H9 (cell line): Measurements from ENCODE around the gene SLC15A5. TPM values are rescaled to one million over a fixed set of nuclear protein-coding genes. Genes with fewer than 3 reads are reported as not detected.

Source experiments
- DNase-seq: peaks from one replicate; pipeline ENCODE4 v3.0.0-alpha.2; 2017
- H2AFZ ChIP-seq: one replicate; pipeline ENCODE4 v1.6.1; 2013; ENCODE audit warnings: mild to moderate bottlenecking, low read length, control low read depth, moderate library complexity
- H2AK5ac ChIP-seq: 2 replicates; pipeline ENCODE4 v1.6.1; 2013; ENCODE audit warnings: low read length, control low read depth, mixed read lengths; ENCODE audit not compliant: insufficient read length
- H2BK120ac ChIP-seq: one replicate; pipeline ENCODE4 v1.6.1; 2013; ENCODE audit warnings: low read depth, mild to moderate bottlenecking, low read length, control low read depth, inconsistent platforms; ENCODE audit not compliant: poor library complexity, severe bottlenecking
- H2BK12ac ChIP-seq: 2 replicates; pipeline ENCODE4 v1.6.1; 2013; ENCODE audit warnings: low read length, control low read depth, mixed read lengths, low read depth; ENCODE audit not compliant: insufficient read length
- H2BK15ac ChIP-seq: 2 replicates; pipeline ENCODE4 v1.6.1; 2013; ENCODE audit warnings: low read depth, low read length, control low read depth
- H2BK20ac ChIP-seq: one replicate; pipeline ENCODE4 v1.6.1; 2013; ENCODE audit warnings: low read depth, mild to moderate bottlenecking, low read length, control low read depth, inconsistent platforms; ENCODE audit not compliant: poor library complexity, severe bottlenecking
- H2BK5ac ChIP-seq: 2 replicates; pipeline ENCODE4 v1.6.1; 2013; ENCODE audit warnings: low read length, control low read depth, mixed read lengths; ENCODE audit not compliant: insufficient read length
- H3K14ac ChIP-seq: 2 replicates; pipeline ENCODE4 v1.6.1; 2013; ENCODE audit warnings: low read length, control low read depth; ENCODE audit not compliant: insufficient read depth
- H3K18ac ChIP-seq: 2 replicates; pipeline ENCODE4 v1.6.1; 2013; ENCODE audit warnings: low read depth, mild to moderate bottlenecking, mixed read lengths, low read length, control low read depth; ENCODE audit not compliant: insufficient read length
- H3K23ac ChIP-seq: 2 replicates; pipeline ENCODE4 v1.6.1; 2013; ENCODE audit warnings: low read length, control low read depth, mixed read lengths, low read depth; ENCODE audit not compliant: insufficient read length
- H3K23me2 ChIP-seq: 2 replicates; pipeline ENCODE4 v1.6.1; 2013; ENCODE audit warnings: low read depth, mild to moderate bottlenecking, mixed read lengths, low read length, control low read depth; ENCODE audit not compliant: insufficient read length, poor library complexity, severe bottlenecking
- H3K27ac ChIP-seq: 2 replicates; pipeline ENCODE4 v1.5.1; 2013; ENCODE audit warnings: low read length, control low read depth, mixed read lengths, low read depth; ENCODE audit not compliant: insufficient read length
- H3K27me3 ChIP-seq: 2 replicates; pipeline ENCODE4 v1.6.1; 2013; ENCODE audit warnings: low read length, control low read depth, inconsistent platforms; ENCODE audit not compliant: insufficient read depth
- H3K4ac ChIP-seq: 2 replicates; pipeline ENCODE4 v1.6.1; 2013; ENCODE audit warnings: low read depth, mild to moderate bottlenecking, control low read depth, inconsistent platforms, low read length, moderate library complexity
- H3K4me1 ChIP-seq: 2 replicates; pipeline ENCODE4 v1.6.1; 2013; ENCODE audit warnings: low read length, control low read depth, inconsistent platforms; ENCODE audit not compliant: insufficient read depth
- H3K4me2 ChIP-seq: 2 replicates; pipeline ENCODE4 v1.6.1; 2013; ENCODE audit warnings: low read length, control low read depth, mixed read lengths; ENCODE audit not compliant: insufficient read length, insufficient read depth
- H3K56ac ChIP-seq: 2 replicates; pipeline ENCODE4 v1.6.1; 2013; ENCODE audit warnings: low read depth, mild to moderate bottlenecking, mixed read lengths, low read length, control low read depth; ENCODE audit not compliant: insufficient read length
- H3K79me1 ChIP-seq: 2 replicates; pipeline ENCODE4 v1.6.1; 2013; ENCODE audit warnings: low read depth, mild to moderate bottlenecking, moderate library complexity, low read length, control low read depth, inconsistent platforms; ENCODE audit not compliant: insufficient read depth, poor library complexity, severe bottlenecking
- H3K79me2 ChIP-seq: 2 replicates; pipeline ENCODE4 v1.6.1; 2013; ENCODE audit warnings: low read length, control low read depth, inconsistent platforms; ENCODE audit not compliant: insufficient read depth
- H3K9ac ChIP-seq: 2 replicates; pipeline ENCODE4 v1.6.1; 2013; ENCODE audit warnings: low read length, control low read depth, mixed read lengths; ENCODE audit not compliant: insufficient read length; ENCODE audit errors: extremely low read depth
- H3K9me3 ChIP-seq: one replicate; pipeline ENCODE4 v1.6.1; 2013; ENCODE audit warnings: low read depth, low read length, inconsistent platforms; ENCODE audit not compliant: control insufficient read depth
- H3T11ph ChIP-seq: one replicate; pipeline ENCODE4 v1.6.1; 2013; ENCODE audit warnings: mild to moderate bottlenecking, low read length, control low read depth, inconsistent platforms
- H4K20me1 ChIP-seq: one replicate; pipeline ENCODE4 v1.6.1; 2013; ENCODE audit not compliant: control insufficient read depth, insufficient read length, insufficient read depth
- H4K5ac ChIP-seq: 2 replicates; pipeline ENCODE4 v1.6.1; 2013; ENCODE audit warnings: low read depth, mild to moderate bottlenecking, mixed read lengths, low read length, control low read depth; ENCODE audit not compliant: insufficient read length
- H4K8ac ChIP-seq: replicated peaks from 2 replicates; pipeline ENCODE4 v1.6.1; 2013; ENCODE audit warnings: low read length, control low read depth, mixed read lengths, low read depth; ENCODE audit not compliant: insufficient read length
- H4K91ac ChIP-seq: 2 replicates; pipeline ENCODE4 v1.6.1; 2013; ENCODE audit warnings: low read depth, mild to moderate bottlenecking, moderate library complexity, mixed read lengths, low read length, control low read depth; ENCODE audit not compliant: insufficient read length
- H3K27ac Mint-ChIP-seq, 3 experiments: 2 replicates in 2 of 3; 3 replicates in 1 of 3; pipeline ENCODE4 v1.8.0; 2020 to 2021; ENCODE audit warnings: mixed read lengths in 3 of 3, mild to moderate bottlenecking in 1 of 3, moderate library complexity in 1 of 3
- H3K27me3 Mint-ChIP-seq: 2 replicates; pipeline ENCODE4 v1.8.0; 2021; ENCODE audit warnings: low read depth, mild to moderate bottlenecking, moderate library complexity, mixed read lengths
- H3K36me3 Mint-ChIP-seq, 3 experiments: 2 replicates in 2 of 3; 3 replicates in 1 of 3; pipeline ENCODE4 v1.8.0; 2020 to 2021; ENCODE audit warnings: low read depth in 3 of 3, mixed read lengths in 3 of 3; ENCODE audit not compliant: insufficient read depth in 1 of 3
- H3K4me1 Mint-ChIP-seq, 2 experiments: 2 replicates each; pipeline ENCODE4 v1.8.0; 2020; ENCODE audit warnings: mixed read lengths in 2 of 2
- H3K4me3 Mint-ChIP-seq, 2 experiments: 2 replicates in 1 of 2; 3 replicates in 1 of 2; pipeline ENCODE4 v1.8.0; 2020 to 2021; ENCODE audit warnings: mild to moderate bottlenecking in 2 of 2, mixed read lengths in 2 of 2, moderate library complexity in 1 of 2
- H3K9me3 Mint-ChIP-seq, 2 experiments: 2 replicates in 1 of 2; 3 replicates in 1 of 2; pipeline ENCODE4 v1.8.0; 2020; ENCODE audit warnings: mild to moderate bottlenecking in 2 of 2, mixed read lengths in 2 of 2, moderate library complexity in 1 of 2
- total RNA-seq: library from RNA; stranded (reverse); gene quantifications from 2 replicates; pipeline ENCODE4 v1.2.1, GENCODE V29; 2021
- TF ChIP-seq, protein P1 (sequence below): fragments of 200-600 bp; sonication (generic); conservative IDR thresholded peaks from 3 replicates; pipeline ENCODE4 v1.8.0; 2021; ENCODE audit warnings: antibody characterized with exemption, mild to moderate bottlenecking

The SLC15A5 gene
- total RNA-seq, 1 experiment from 2014 or later: not detected

- no peak overlapping the region for H4K8ac ChIP-seq
- no peak overlapping the region for H2BK12ac ChIP-seq
- H3K79me2 ChIP-seq: no peaks in the 10 kb centered on the region
- no peaks in the 10 kb centered on the region for H3K27me3 Mint-ChIP-seq
- H3K4ac ChIP-seq: no peak overlapping the region
- no peaks in the 10 kb centered on the region for H3K23me2 ChIP-seq
- H3T11ph ChIP-seq: no peak overlapping the region
- no peaks in the 10 kb centered on the region for H3K4me1 Mint-ChIP-seq
- H3K23ac ChIP-seq: no peak overlapping the region
- H2AFZ ChIP-seq: no peak overlapping the region
- no peak overlapping the region for H2BK5ac ChIP-seq
- H3K14ac ChIP-seq: no peak overlapping the region
- H3K9ac ChIP-seq: no peak overlapping the region
- no peaks in the 10 kb centered on the region for H4K20me1 ChIP-seq
- no peaks in the 10 kb centered on the region for H3K79me1 ChIP-seq
- no peak overlapping the region for H3K18ac ChIP-seq
- DNase-seq: no peak
- H3K9me3 Mint-ChIP-seq: no peaks in the 10 kb centered on the region
- H4K5ac ChIP-seq: no peak overlapping the region
- no peaks in the 10 kb centered on the region for H3K36me3 Mint-ChIP-seq
- no peaks in the 10 kb centered on the region for H3K4me1 ChIP-seq
- H3K9me3 ChIP-seq: no peaks in the 10 kb centered on the region
- H3K27ac ChIP-seq: no peak overlapping the region
- H3K4me3 Mint-ChIP-seq: no peak overlapping the region
- H3K27ac Mint-ChIP-seq: no peak overlapping the region
- H3K27me3 ChIP-seq: no peaks in the 10 kb centered on the region
- H3K4me2 ChIP-seq: no peak overlapping the region
- H4K91ac ChIP-seq: no peak overlapping the region
- TF ChIP-seq, protein P1, sequence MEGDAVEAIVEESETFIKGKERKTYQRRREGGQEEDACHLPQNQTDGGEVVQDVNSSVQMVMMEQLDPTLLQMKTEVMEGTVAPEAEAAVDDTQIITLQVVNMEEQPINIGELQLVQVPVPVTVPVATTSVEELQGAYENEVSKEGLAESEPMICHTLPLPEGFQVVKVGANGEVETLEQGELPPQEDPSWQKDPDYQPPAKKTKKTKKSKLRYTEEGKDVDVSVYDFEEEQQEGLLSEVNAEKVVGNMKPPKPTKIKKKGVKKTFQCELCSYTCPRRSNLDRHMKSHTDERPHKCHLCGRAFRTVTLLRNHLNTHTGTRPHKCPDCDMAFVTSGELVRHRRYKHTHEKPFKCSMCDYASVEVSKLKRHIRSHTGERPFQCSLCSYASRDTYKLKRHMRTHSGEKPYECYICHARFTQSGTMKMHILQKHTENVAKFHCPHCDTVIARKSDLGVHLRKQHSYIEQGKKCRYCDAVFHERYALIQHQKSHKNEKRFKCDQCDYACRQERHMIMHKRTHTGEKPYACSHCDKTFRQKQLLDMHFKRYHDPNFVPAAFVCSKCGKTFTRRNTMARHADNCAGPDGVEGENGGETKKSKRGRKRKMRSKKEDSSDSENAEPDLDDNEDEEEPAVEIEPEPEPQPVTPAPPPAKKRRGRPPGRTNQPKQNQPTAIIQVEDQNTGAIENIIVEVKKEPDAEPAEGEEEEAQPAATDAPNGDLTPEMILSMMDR: no peak
- no peak overlapping the region for H2BK15ac ChIP-seq
- H2BK20ac ChIP-seq: no peak overlapping the region
- H2AK5ac ChIP-seq: no peak overlapping the region
- H3K56ac ChIP-seq: no peak overlapping the region
- H2BK120ac ChIP-seq: no peak overlapping the region
Measured at GRCh38 chr12:16220120-16220519, 57.4 kb downstream of the SLC15A5 start.
